ENCODE data around the gene ATP10B.
"Not testable (repeated sequence)": the region's sequence is repeated elsewhere in the genome, so short reads cannot be mapped to it uniquely, and the experiment has no call there.

Gene ATP10B

GRCh38 chr5:160824301-160825001, 27.6 kb downstream of the ATP10B start:
- DNase-seq = peak; percentile 24

- not testable (repeated sequence) for DNase-seq
Measured at GRCh38 chr5:160812996-160813395, 39.0 kb downstream of the ATP10B start.

DNA sequence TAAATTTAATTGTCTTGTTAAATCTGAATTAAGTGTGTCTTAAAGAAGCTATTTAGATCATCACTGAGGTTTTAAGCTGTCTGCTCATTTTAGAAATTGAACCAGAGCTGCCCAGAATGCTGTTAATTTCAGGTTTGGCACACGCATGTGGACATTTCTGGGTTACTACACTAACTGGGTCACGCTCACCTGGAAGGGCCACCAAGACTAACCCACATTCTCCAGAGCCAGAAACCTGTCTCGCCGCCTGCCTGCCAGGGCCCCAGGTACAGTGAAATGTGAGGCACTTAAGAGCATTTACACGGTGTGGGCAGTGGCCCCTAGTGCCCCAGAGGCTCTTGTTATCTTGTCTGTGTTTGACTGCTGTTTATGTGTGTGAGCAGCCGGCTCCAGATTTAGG, 46.6 kb downstream of the ATP10B start:
- no peak for DNase-seq

GRCh38 chr5:160802592-160802991, 49.4 kb downstream of the ATP10B start:
- DNase-seq = no peak

DNA sequence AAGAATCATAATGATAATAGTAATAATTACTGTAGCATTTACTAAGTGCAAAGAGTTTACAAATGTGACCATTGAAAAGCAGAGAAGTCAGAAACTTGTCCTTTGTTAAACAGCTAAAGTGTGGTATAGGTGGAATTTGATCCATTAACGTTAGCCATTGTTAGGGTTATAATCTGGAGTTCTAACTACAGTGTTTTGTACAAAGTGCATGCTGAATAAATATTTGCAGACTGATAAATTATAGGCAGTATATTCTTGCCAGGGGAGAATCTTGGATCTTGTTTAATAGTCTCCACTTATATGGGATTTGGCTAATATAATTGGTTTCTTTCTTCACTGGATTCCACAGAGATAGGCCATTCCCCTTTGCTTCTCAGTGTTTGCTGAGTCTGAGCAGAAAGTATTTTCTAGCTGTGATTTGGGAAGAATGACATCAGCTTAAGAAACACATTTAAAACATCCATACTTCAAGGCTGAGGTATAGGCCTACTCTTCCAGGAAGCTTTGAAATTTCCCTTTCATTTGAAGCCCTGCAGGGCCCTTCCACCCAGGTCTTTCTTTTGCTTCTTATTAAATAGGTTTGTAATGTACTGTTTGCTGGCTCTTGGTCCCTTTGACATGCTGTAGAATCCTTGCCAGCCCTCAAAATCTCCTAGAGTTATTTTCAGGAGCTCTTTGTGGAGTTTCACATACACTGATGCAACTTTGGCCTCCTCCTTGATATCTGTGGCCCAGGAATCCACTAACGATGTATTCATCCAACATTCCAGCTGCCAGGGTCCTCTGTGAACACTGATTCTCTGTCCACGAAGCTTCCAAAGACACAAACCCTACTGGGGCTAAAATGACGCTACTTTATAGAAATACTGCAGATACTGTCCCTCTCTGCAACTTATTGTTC, 51.4 kb downstream of the ATP10B start:
- no peak for DNase-seq

GRCh38 chr5:160799184-160799583, 52.8 kb downstream of the ATP10B start:
- peak; percentile 96 for DNase-seq

DNA sequence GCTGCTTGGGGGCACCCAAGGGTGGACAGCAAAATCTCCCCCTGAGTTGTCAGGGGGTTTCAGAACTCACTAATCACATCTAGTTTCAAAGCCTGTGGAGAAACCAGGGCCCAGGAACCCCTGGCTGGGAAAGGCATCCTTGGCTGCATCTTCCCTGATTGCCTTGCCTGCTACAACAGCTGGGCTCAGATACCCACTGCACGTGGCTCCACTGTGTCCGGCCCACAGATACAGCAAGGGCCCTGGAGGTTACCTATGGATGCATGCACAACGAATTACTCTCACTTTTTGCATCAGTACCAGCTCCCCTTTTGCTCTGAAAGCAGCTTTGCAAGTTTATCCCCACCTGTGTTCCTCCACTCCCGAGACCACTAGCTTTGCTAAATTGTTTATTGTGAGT, 55.0 kb downstream of the ATP10B start:
- no peak for DNase-seq

GRCh38 chr5:160793530-160793899, 58.5 kb downstream of the ATP10B start:
- DNase-seq = no peak

- no peak for DNase-seq
Measured at GRCh38 chr5:160792732-160793529, 59.1 kb downstream of the ATP10B start.

DNA sequence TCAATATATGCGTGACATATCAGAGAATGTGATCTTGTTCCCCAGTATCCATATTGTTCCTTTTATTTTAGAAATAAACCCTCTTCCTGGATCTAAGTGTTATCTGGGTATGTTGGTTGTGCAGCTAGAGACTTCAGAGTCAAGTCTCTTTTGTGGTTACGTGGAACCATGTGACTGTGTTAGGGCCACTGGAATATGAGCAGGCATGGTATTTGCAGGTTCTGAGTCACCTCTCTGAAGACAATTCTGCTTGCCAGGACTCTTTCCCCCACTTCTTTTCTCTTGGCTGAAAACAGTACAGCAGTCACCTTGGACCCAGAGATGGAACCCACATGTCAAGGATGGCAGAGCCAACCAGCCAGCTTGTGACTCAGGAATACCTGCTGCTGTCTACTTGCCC, 59.7 kb downstream of the ATP10B start:
- no peak for DNase-seq

GRCh38 chr5:160789219-160789859, 62.7 kb downstream of the ATP10B start:
- DNase-seq = no peak

DNA sequence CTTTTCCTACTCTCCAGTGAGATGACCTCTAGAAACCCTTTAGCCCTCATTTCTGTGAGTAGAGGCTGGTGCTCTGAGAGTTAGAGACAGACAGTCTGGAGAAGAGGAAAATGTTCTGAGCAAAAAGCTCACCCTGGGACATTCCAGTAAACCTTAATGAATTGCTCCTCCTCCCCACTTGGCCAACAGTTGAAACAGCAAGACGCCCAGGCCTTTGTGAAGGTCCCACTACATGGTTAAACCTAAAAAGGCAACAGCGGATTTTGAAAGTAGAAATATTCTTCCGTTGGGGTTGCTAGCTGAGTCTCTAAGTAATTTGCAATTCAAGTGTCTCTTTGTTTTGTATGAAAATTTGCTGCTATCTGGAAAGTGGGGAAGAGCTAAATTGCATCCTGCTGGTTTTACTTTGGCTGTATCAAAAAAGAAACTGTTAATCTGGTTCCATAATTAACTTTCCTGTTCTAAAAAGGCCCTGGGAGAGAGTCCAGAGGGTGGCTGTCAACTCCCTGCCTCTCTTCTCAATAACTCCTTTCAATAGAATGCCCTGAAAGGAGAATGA, 63.8 kb downstream of the ATP10B start:
- no peak for DNase-seq

- no peak for DNase-seq
Measured at GRCh38 chr5:160787240-160787639, 64.8 kb downstream of the ATP10B start.

GRCh38 chr5:160774666-160775315, 77.2 kb downstream of the ATP10B start:
- no peak for DNase-seq

- DNase-seq = no peak
Measured at GRCh38 chr5:160773646-160774410, 78.2 kb downstream of the ATP10B start.

DNA sequence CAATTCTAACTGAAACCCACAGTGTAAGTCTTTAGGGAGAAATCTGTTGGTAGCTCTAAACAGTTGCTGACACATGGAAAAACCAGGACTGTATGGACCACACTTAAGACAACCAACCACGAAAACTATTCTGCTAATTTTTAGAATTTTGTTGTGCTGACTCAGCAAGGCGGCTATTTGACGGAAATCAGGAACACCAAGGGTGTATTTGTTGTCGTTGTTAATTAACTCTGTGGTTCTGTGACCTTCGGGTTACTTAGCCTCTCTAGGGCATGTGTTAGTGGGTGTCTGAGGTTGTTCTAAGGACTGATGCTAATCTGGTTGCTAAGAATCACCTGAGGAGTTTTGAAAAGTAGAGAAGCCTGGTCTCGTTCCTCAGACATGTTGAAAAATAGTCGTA, 79.2 kb downstream of the ATP10B start:
- DNase-seq = no peak

- DNase-seq = no peak
Measured at GRCh38 chr5:160770718-160771117, 81.3 kb downstream of the ATP10B start.

GRCh38 chr5:160769301-160769700, 82.7 kb downstream of the ATP10B start:
- DNase-seq = no peak

DNA sequence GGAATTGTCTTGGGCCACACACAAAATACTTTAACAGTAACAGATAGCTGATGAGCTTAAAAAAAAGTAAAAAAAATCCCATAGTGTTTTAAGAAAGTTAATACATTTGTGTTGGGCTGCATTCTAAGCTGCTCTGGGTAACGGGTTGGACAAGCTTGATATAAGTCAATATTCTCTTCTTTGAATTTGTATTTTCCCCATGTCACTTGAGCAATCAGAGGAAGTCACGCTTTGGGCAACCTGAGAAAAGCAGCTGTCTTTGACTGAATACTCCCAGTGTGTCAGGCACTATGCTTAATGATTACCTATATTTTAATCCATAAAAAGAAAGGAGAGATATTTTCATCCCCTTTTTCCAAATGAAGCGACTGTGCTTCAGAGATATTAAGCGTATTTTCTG, 84.9 kb downstream of the ATP10B start:
- DNase-seq = no peak

DNA sequence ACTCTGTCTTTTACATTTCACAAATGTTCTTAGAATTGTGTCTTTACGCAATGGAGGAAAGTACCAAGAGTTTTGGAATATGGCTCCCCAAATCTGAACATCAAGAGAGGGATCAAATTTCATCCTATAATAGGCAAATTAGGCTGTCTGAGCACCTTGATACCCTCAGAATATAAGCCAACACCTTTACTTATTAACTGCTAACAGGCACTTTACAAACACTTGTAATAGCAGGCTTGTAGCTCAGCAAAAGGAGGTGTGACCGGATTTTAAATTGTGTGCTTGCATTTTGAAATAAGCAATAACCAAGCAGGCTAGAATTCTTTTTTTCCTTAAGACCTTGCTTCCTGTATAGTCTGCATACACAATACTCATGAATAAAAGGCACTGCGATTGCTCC, 92.0 kb downstream of the ATP10B start:
- no peak for DNase-seq

DNA sequence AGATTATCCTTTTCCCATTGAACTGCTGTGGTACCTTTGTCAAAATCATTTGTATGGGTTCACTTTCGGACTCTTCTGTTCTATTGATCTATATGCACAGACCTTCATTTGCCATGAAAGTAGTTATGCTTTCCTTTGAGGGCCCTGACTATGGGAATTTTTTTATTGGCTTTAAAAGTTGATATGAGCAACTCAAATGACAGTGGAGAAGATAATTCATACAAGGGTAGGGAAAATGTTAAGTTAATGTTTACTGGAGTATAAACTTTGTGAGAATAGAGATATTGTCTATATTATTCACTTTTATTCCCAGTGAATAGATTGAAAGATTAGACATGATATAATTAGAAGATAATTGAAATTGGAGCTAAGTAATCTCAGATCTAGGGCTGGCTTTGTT, 94.8 kb downstream of the ATP10B start:
- no peak for DNase-seq
